ENCODE results near the gene IQCN.
A peak's percentile ranks its signal among the peaks of the same experiment; 100 is the strongest.

Gene IQCN

GRCh38 chr19:18306209-18306887 lies 32.1 kb upstream of the IQCN start:
- DNase-seq = no peak

- peak; percentile 88 for DNase-seq
Measured at GRCh38 chr19:18304458-18305310, 30.4 kb upstream of the IQCN start.

- no peak for DNase-seq
Measured at GRCh38 chr19:18304208-18304457, 29.9 kb upstream of the IQCN start.

- DNase-seq = no peak
Measured at GRCh38 chr19:18301718-18302111, 27.5 kb upstream of the IQCN start.

GRCh38 chr19:18300930-18301717 lies 26.9 kb upstream of the IQCN start:
- DNase-seq = no peak

GRCh38 chr19:18299654-18300053 lies 25.4 kb upstream of the IQCN start:
- DNase-seq = no peak

GRCh38 chr19:18298601-18299000 lies 24.3 kb upstream of the IQCN start:
- DNase-seq = no peak

- DNase-seq = no peak
Measured at GRCh38 chr19:18297308-18297707, 23.1 kb upstream of the IQCN start.

GRCh38 chr19:18295034-18295451 lies 20.8 kb upstream of the IQCN start:
- DNase-seq = no peak

- DNase-seq = peak; percentile 95
Measured at GRCh38 chr19:18294467-18294864, 20.2 kb upstream of the IQCN start.

- no peak for DNase-seq
Measured at GRCh38 chr19:18293642-18294466, 19.6 kb upstream of the IQCN start.

GRCh38 chr19:18292810-18293641 lies 18.8 kb upstream of the IQCN start:
- DNase-seq = peak; percentile 62

- no peak for DNase-seq
Measured at GRCh38 chr19:18292462-18292809, 18.2 kb upstream of the IQCN start.

- peak; percentile 91 for DNase-seq
Measured at GRCh38 chr19:18291590-18292461, 17.6 kb upstream of the IQCN start.

GRCh38 chr19:18291019-18291524 lies 16.8 kb upstream of the IQCN start:
- DNase-seq = no peak

GRCh38 chr19:18290302-18291018 lies 16.2 kb upstream of the IQCN start:
- peak; percentile 93 for DNase-seq

GRCh38 chr19:18289471-18290301 lies 15.4 kb upstream of the IQCN start:
- no peak for DNase-seq

- DNase-seq = no peak
Measured at GRCh38 chr19:18287836-18288772, 13.9 kb upstream of the IQCN start.
